WTC11 (cell line): Measurements from ENCODE around the gene SMNDC1. TPM values are rescaled to one million over a fixed set of nuclear protein-coding genes. Genes with fewer than 3 reads are reported as not detected.
A peak's percentile ranks its signal among the peaks of the same experiment; 100 is the strongest.

Experiments used
- CDX4 ChIP-seq: fragments of 250-450 bp; sonication (Bioruptor Pico); IDR thresholded peaks from 2 replicates; pipeline ENCODE4 v1.9.0; 2021; ENCODE audit warnings: moderate library complexity, mild to moderate bottlenecking, inconsistent platforms, borderline replicate concordance
- ELF4 ChIP-seq: sonication (generic); formaldehyde crosslinking; IDR thresholded peaks from 2 replicates; pipeline ENCODE4 v1.8.1; 2022; ENCODE audit warnings: low read depth, mild to moderate bottlenecking, moderate library complexity, missing genetic modification reagents
- ESRRA ChIP-seq: sonication (generic); formaldehyde crosslinking; IDR thresholded peaks from 2 replicates; pipeline ENCODE4 v1.8.1; 2022; ENCODE audit warnings: mild to moderate bottlenecking, missing genetic modification reagents, borderline replicate concordance
- HMGXB4 ChIP-seq: sonication (generic); formaldehyde crosslinking; IDR thresholded peaks from 2 replicates; pipeline ENCODE4 v1.8.1; 2023; ENCODE audit warnings: mild to moderate bottlenecking, moderate library complexity, missing genetic modification reagents
- MXD4 ChIP-seq: fragments of 250-450 bp; sonication (Bioruptor Pico); IDR thresholded peaks from 2 replicates; pipeline ENCODE4 v1.8.0; 2021; ENCODE audit warnings: mild to moderate bottlenecking, moderate library complexity, borderline replicate concordance
- MYBL2 ChIP-seq: sonication (generic); formaldehyde crosslinking; IDR thresholded peaks from 2 replicates; pipeline ENCODE4 v1.8.1; 2023; ENCODE audit warnings: mild to moderate bottlenecking, moderate library complexity, missing genetic modification reagents
- NR2C2 ChIP-seq: sonication (generic); formaldehyde crosslinking; IDR thresholded peaks from 2 replicates; pipeline ENCODE4 v1.8.0; 2022; ENCODE audit warnings: mild to moderate bottlenecking, missing genetic modification reagents
- PRRX2 ChIP-seq: fragments of 250-450 bp; sonication (Bioruptor Pico); IDR thresholded peaks from 2 replicates; pipeline ENCODE4 v1.8.0; 2021; ENCODE audit warnings: mild to moderate bottlenecking
- SMAD4 ChIP-seq: sonication (generic); formaldehyde crosslinking; IDR thresholded peaks from 2 replicates; pipeline ENCODE4 v1.8.0; 2022; ENCODE audit warnings: mild to moderate bottlenecking, missing genetic modification reagents
- ZNF121 ChIP-seq: sonication (generic); formaldehyde crosslinking; IDR thresholded peaks from 2 replicates; pipeline ENCODE4 v1.8.0; 2023; ENCODE audit warnings: missing genetic modification reagents
- ZNF671 ChIP-seq: fragments of 250-450 bp; sonication (Bioruptor Pico); IDR thresholded peaks from 2 replicates; pipeline ENCODE4 v1.8.0; 2021; ENCODE audit warnings: mild to moderate bottlenecking
- total RNA-seq: library from RNA; stranded (reverse); gene quantifications from 3 replicates; pipeline ENCODE4 v1.2.3, GENCODE V29; 2021
- TF ChIP-seq, protein P1 (sequence below): fragments of 250-450 bp; sonication (Bioruptor Pico); IDR thresholded peaks from 2 replicates; pipeline ENCODE4 v1.9.0; 2021; ENCODE audit warnings: mild to moderate bottlenecking, borderline replicate concordance
- TF ChIP-seq, protein P2 (sequence below): sonication (generic); formaldehyde crosslinking; IDR thresholded peaks from 2 replicates; pipeline ENCODE4 v1.8.0; 2022; ENCODE audit warnings: missing genetic modification reagents
- TF ChIP-seq, protein P3 (sequence below): sonication (generic); formaldehyde crosslinking; IDR thresholded peaks from 2 replicates; pipeline ENCODE4 v1.8.1; 2023; ENCODE audit warnings: mild to moderate bottlenecking, missing genetic modification reagents
- TF ChIP-seq, protein P4 (sequence below): sonication (generic); formaldehyde crosslinking; IDR thresholded peaks from 2 replicates; pipeline ENCODE4 v1.8.1; 2022; ENCODE audit warnings: mild to moderate bottlenecking, moderate library complexity, missing genetic modification reagents
- TF ChIP-seq, protein P5 (sequence below): sonication (generic); formaldehyde crosslinking; IDR thresholded peaks from 2 replicates; pipeline ENCODE4 v1.8.0; 2023; ENCODE audit warnings: missing genetic modification reagents, mild to moderate bottlenecking, borderline replicate concordance
- TF ChIP-seq, protein P6 (sequence below): sonication (generic); formaldehyde crosslinking; conservative IDR thresholded peaks from 2 replicates; pipeline ENCODE4 v1.8.1; 2023; ENCODE audit warnings: mild to moderate bottlenecking, low read depth, missing genetic modification reagents, moderate library complexity

The SMNDC1 gene
- total RNA-seq, 1 experiment from 2014 or later: 55.9 TPM

- TF ChIP-seq CDX4 (CRISPR knock-in tag) (no peak), ELF4 (CRISPR knock-in tag) (no peak), NR2C2 (no peak), SMAD4 (CRISPR knock-in tag) (no peak), MYBL2 (CRISPR knock-in tag) (peak; percentile 45; the same call in 1 of the 2 replicates), ZNF671 (CRISPR knock-in tag) (no peak), HMGXB4 (CRISPR knock-in tag) (no peak), PRRX2 (CRISPR knock-in tag) (no peak), ZNF121 (CRISPR knock-in tag) (no peak), ESRRA (no peak), MXD4 (no peak)
- TF ChIP-seq, protein P1, sequence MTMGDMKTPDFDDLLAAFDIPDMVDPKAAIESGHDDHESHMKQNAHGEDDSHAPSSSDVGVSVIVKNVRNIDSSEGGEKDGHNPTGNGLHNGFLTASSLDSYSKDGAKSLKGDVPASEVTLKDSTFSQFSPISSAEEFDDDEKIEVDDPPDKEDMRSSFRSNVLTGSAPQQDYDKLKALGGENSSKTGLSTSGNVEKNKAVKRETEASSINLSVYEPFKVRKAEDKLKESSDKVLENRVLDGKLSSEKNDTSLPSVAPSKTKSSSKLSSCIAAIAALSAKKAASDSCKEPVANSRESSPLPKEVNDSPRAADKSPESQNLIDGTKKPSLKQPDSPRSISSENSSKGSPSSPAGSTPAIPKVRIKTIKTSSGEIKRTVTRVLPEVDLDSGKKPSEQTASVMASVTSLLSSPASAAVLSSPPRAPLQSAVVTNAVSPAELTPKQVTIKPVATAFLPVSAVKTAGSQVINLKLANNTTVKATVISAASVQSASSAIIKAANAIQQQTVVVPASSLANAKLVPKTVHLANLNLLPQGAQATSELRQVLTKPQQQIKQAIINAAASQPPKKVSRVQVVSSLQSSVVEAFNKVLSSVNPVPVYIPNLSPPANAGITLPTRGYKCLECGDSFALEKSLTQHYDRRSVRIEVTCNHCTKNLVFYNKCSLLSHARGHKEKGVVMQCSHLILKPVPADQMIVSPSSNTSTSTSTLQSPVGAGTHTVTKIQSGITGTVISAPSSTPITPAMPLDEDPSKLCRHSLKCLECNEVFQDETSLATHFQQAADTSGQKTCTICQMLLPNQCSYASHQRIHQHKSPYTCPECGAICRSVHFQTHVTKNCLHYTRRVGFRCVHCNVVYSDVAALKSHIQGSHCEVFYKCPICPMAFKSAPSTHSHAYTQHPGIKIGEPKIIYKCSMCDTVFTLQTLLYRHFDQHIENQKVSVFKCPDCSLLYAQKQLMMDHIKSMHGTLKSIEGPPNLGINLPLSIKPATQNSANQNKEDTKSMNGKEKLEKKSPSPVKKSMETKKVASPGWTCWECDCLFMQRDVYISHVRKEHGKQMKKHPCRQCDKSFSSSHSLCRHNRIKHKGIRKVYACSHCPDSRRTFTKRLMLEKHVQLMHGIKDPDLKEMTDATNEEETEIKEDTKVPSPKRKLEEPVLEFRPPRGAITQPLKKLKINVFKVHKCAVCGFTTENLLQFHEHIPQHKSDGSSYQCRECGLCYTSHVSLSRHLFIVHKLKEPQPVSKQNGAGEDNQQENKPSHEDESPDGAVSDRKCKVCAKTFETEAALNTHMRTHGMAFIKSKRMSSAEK (CRISPR knock-in tag): no peak
- TF ChIP-seq, protein P2, sequence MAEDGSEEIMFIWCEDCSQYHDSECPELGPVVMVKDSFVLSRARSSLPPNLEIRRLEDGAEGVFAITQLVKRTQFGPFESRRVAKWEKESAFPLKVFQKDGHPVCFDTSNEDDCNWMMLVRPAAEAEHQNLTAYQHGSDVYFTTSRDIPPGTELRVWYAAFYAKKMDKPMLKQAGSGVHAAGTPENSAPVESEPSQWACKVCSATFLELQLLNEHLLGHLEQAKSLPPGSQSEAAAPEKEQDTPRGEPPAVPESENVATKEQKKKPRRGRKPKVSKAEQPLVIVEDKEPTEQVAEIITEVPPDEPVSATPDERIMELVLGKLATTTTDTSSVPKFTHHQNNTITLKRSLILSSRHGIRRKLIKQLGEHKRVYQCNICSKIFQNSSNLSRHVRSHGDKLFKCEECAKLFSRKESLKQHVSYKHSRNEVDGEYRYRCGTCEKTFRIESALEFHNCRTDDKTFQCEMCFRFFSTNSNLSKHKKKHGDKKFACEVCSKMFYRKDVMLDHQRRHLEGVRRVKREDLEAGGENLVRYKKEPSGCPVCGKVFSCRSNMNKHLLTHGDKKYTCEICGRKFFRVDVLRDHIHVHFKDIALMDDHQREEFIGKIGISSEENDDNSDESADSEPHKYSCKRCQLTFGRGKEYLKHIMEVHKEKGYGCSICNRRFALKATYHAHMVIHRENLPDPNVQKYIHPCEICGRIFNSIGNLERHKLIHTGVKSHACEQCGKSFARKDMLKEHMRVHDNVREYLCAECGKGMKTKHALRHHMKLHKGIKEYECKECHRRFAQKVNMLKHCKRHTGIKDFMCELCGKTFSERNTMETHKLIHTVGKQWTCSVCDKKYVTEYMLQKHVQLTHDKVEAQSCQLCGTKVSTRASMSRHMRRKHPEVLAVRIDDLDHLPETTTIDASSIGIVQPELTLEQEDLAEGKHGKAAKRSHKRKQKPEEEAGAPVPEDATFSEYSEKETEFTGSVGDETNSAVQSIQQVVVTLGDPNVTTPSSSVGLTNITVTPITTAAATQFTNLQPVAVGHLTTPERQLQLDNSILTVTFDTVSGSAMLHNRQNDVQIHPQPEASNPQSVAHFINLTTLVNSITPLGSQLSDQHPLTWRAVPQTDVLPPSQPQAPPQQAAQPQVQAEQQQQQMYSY: no peak
- TF ChIP-seq, protein P3, sequence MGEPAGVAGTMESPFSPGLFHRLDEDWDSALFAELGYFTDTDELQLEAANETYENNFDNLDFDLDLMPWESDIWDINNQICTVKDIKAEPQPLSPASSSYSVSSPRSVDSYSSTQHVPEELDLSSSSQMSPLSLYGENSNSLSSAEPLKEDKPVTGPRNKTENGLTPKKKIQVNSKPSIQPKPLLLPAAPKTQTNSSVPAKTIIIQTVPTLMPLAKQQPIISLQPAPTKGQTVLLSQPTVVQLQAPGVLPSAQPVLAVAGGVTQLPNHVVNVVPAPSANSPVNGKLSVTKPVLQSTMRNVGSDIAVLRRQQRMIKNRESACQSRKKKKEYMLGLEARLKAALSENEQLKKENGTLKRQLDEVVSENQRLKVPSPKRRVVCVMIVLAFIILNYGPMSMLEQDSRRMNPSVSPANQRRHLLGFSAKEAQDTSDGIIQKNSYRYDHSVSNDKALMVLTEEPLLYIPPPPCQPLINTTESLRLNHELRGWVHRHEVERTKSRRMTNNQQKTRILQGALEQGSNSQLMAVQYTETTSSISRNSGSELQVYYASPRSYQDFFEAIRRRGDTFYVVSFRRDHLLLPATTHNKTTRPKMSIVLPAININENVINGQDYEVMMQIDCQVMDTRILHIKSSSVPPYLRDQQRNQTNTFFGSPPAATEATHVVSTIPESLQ (CRISPR knock-in tag): no peak
- TF ChIP-seq, protein P4, sequence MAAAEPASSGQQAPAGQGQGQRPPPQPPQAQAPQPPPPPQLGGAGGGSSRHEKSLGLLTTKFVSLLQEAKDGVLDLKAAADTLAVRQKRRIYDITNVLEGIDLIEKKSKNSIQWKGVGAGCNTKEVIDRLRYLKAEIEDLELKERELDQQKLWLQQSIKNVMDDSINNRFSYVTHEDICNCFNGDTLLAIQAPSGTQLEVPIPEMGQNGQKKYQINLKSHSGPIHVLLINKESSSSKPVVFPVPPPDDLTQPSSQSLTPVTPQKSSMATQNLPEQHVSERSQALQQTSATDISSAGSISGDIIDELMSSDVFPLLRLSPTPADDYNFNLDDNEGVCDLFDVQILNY (CRISPR knock-in tag): no peak
- TF ChIP-seq, protein P5, sequence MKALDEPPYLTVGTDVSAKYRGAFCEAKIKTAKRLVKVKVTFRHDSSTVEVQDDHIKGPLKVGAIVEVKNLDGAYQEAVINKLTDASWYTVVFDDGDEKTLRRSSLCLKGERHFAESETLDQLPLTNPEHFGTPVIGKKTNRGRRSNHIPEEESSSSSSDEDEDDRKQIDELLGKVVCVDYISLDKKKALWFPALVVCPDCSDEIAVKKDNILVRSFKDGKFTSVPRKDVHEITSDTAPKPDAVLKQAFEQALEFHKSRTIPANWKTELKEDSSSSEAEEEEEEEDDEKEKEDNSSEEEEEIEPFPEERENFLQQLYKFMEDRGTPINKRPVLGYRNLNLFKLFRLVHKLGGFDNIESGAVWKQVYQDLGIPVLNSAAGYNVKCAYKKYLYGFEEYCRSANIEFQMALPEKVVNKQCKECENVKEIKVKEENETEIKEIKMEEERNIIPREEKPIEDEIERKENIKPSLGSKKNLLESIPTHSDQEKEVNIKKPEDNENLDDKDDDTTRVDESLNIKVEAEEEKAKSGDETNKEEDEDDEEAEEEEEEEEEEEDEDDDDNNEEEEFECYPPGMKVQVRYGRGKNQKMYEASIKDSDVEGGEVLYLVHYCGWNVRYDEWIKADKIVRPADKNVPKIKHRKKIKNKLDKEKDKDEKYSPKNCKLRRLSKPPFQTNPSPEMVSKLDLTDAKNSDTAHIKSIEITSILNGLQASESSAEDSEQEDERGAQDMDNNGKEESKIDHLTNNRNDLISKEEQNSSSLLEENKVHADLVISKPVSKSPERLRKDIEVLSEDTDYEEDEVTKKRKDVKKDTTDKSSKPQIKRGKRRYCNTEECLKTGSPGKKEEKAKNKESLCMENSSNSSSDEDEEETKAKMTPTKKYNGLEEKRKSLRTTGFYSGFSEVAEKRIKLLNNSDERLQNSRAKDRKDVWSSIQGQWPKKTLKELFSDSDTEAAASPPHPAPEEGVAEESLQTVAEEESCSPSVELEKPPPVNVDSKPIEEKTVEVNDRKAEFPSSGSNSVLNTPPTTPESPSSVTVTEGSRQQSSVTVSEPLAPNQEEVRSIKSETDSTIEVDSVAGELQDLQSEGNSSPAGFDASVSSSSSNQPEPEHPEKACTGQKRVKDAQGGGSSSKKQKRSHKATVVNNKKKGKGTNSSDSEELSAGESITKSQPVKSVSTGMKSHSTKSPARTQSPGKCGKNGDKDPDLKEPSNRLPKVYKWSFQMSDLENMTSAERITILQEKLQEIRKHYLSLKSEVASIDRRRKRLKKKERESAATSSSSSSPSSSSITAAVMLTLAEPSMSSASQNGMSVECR (CRISPR knock-in tag): no peak
- TF ChIP-seq, protein P6, sequence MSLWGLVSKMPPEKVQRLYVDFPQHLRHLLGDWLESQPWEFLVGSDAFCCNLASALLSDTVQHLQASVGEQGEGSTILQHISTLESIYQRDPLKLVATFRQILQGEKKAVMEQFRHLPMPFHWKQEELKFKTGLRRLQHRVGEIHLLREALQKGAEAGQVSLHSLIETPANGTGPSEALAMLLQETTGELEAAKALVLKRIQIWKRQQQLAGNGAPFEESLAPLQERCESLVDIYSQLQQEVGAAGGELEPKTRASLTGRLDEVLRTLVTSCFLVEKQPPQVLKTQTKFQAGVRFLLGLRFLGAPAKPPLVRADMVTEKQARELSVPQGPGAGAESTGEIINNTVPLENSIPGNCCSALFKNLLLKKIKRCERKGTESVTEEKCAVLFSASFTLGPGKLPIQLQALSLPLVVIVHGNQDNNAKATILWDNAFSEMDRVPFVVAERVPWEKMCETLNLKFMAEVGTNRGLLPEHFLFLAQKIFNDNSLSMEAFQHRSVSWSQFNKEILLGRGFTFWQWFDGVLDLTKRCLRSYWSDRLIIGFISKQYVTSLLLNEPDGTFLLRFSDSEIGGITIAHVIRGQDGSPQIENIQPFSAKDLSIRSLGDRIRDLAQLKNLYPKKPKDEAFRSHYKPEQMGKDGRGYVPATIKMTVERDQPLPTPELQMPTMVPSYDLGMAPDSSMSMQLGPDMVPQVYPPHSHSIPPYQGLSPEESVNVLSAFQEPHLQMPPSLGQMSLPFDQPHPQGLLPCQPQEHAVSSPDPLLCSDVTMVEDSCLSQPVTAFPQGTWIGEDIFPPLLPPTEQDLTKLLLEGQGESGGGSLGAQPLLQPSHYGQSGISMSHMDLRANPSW (CRISPR knock-in tag): no peak
These were observed at the start of gene SMNDC1 (continued) for GRCh38 chr10:110304780-110305421.
